OCI-LY1 (cell line): ENCODE data around the gene BMP7.
"Not testable (repeated sequence)": the region's sequence is repeated elsewhere in the genome, so short reads cannot be mapped to it uniquely, and the experiment has no call there.

ENCODE experiments used
- EZH2 ChIP-seq: fragments of 200-600 bp; sonication (generic), shearing (Covaris generic); IDR thresholded peaks from 2 replicates; pipeline ENCODE4 v1.8.0; 2017; ENCODE audit warnings: borderline replicate concordance, mixed run types, mild to moderate bottlenecking, antibody characterized with exemption, low read length, moderate library complexity, mixed read lengths
- TF ChIP-seq, protein P1 (sequence below): fragments of 200-600 bp; sonication (generic), shearing (Covaris generic); IDR thresholded peaks from 2 replicates; pipeline ENCODE4 v1.5.1; 2017; ENCODE audit warnings: mild to moderate bottlenecking, antibody characterized with exemption, low read length, moderate library complexity, mixed read lengths

GRCh38 chr20:57157787-57158186 lies 108.7 kb downstream of the BMP7 start:
- TF ChIP-seq, protein P1, sequence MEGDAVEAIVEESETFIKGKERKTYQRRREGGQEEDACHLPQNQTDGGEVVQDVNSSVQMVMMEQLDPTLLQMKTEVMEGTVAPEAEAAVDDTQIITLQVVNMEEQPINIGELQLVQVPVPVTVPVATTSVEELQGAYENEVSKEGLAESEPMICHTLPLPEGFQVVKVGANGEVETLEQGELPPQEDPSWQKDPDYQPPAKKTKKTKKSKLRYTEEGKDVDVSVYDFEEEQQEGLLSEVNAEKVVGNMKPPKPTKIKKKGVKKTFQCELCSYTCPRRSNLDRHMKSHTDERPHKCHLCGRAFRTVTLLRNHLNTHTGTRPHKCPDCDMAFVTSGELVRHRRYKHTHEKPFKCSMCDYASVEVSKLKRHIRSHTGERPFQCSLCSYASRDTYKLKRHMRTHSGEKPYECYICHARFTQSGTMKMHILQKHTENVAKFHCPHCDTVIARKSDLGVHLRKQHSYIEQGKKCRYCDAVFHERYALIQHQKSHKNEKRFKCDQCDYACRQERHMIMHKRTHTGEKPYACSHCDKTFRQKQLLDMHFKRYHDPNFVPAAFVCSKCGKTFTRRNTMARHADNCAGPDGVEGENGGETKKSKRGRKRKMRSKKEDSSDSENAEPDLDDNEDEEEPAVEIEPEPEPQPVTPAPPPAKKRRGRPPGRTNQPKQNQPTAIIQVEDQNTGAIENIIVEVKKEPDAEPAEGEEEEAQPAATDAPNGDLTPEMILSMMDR, result not testable (repeated sequence)
- TF ChIP-seq EZH2, result not testable (repeated sequence)
